Measurements from ENCODE around the gene SCRT2.

DNA sequence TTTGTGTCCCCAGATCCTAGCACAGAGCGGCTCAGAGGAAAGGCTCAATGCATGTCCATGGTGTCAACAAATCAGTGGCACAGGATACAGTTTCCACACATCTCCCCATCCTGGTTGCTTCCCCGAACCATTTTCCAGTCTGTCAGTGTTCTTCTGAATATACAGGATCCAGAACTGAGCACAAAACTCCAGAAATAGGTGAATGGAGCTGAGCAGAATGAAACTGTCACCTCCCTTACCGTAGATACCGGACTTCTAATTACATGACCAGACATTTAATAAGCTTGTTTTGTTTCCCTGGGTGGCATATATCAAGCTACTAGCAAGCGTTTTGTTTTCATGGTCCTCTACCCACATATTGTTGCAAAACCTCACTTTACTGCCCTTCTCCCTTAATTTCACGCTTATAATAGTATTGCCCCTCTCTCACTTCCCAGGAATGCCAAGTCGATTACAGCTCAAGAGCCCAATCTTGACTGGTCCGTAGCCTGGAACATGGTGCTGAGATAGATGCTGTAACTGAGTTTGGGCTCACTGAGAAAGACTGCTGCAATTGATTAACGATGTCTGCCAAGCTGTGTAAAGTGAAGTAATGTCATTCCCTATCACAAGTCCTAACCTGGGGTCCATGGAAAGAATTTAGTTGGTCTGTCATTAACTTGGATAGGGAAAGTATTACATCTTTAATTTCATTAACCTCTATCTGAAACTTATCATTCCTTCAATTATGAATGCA, 12.0 kb upstream of the SCRT2 start:
- no peak for TF ChIP-seq POLR2AphosphoS5 (IDR thresholded peaks at IDR 0.05; ENCODE audit: low read depth, low read length)
- TF ChIP-seq, protein P1, sequence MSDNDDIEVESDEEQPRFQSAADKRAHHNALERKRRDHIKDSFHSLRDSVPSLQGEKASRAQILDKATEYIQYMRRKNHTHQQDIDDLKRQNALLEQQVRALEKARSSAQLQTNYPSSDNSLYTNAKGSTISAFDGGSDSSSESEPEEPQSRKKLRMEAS (IDR thresholded peaks at IDR 0.05; ENCODE audit: low read depth): no peak
- no peak for TF ChIP-seq EZH2phosphoT487 (IDR thresholded peaks at IDR 0.05; ENCODE audit: borderline replicate concordance, low read depth)
- no peak for TF ChIP-seq EP300 (IDR thresholded peaks at IDR 0.05; ENCODE audit: borderline replicate concordance in 1 of 2, low read depth in 1 of 2, low read length in 1 of 2)
- no peak for TF ChIP-seq FOXJ3 (CRISPR knock-in tag; IDR thresholded peaks at IDR 0.05)
- TF ChIP-seq, protein P2, sequence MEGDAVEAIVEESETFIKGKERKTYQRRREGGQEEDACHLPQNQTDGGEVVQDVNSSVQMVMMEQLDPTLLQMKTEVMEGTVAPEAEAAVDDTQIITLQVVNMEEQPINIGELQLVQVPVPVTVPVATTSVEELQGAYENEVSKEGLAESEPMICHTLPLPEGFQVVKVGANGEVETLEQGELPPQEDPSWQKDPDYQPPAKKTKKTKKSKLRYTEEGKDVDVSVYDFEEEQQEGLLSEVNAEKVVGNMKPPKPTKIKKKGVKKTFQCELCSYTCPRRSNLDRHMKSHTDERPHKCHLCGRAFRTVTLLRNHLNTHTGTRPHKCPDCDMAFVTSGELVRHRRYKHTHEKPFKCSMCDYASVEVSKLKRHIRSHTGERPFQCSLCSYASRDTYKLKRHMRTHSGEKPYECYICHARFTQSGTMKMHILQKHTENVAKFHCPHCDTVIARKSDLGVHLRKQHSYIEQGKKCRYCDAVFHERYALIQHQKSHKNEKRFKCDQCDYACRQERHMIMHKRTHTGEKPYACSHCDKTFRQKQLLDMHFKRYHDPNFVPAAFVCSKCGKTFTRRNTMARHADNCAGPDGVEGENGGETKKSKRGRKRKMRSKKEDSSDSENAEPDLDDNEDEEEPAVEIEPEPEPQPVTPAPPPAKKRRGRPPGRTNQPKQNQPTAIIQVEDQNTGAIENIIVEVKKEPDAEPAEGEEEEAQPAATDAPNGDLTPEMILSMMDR (IDR thresholded peaks at IDR 0.05): no peak
- TF ChIP-seq ELF1 (IDR thresholded peaks at IDR 0.05): no peak
- no peak for TF ChIP-seq SMC3 (IDR thresholded peaks at IDR 0.05; ENCODE audit: low read depth, low read length)
- no peak for TF ChIP-seq RAD21 (IDR thresholded peaks at IDR 0.05; ENCODE audit: low read length)
- TF ChIP-seq, protein P3, sequence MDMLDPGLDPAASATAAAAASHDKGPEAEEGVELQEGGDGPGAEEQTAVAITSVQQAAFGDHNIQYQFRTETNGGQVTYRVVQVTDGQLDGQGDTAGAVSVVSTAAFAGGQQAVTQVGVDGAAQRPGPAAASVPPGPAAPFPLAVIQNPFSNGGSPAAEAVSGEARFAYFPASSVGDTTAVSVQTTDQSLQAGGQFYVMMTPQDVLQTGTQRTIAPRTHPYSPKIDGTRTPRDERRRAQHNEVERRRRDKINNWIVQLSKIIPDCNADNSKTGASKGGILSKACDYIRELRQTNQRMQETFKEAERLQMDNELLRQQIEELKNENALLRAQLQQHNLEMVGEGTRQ (IDR thresholded peaks at IDR 0.05; ENCODE audit: borderline replicate concordance, low read depth, low read length): no peak
- no peak for TF ChIP-seq TAF1 (IDR thresholded peaks at IDR 0.05; ENCODE audit: borderline replicate concordance, low read depth, low read length)
- no peak for TF ChIP-seq SIN3A (IDR thresholded peaks at IDR 0.05; ENCODE audit: borderline replicate concordance, low read depth, low read length)
- no peak for TF ChIP-seq JUND (IDR thresholded peaks at IDR 0.05)
- no peak for TF ChIP-seq MXI1 (IDR thresholded peaks at IDR 0.05; ENCODE audit: low read depth, low read length)

Measured in SK-N-SH (cell line).